HEK293 (cell line): ENCODE data around the gene KCNQ4.

ENCODE experiments used
- CTCF ChIA-PET: fragments of 350-600 bp; formaldehyde crosslinking; extraction: SDS; loops from one replicate; lab custom pipeline; 2021; ENCODE audit warnings: antibody characterized with exemption; lab: Yijun Ruan, JAX
- POLR2A ChIA-PET: fragments of 300-600 bp; formaldehyde crosslinking; extraction: SDS; loops from one replicate; lab custom pipeline; 2020; ENCODE audit warnings: antibody characterized with exemption, inconsistent platforms; lab: Yijun Ruan, JAX
- H3K27ac ChIP-seq: fragments of 200-500 bp; sonication (Bioruptor generic); 2 replicates; pipeline ENCODE4 v1.5.1; 2014; ENCODE audit warnings: low read depth, low read length, control low read depth, inconsistent platforms; ENCODE audit errors: extremely low read depth
- H3K36me3 ChIP-seq, 2 experiments: fragments of 200-500 bp in 1 of 2; sonication (Bioruptor generic) in 1 of 2; 1 replicate in 1 of 2; 2 replicates in 1 of 2; pipeline ENCODE4 v1.5.1; 2014 to 2017; ENCODE audit warnings: inconsistent platforms in 2 of 2, low read length in 2 of 2; ENCODE audit not compliant: control insufficient read depth in 2 of 2, insufficient read depth in 1 of 2
- H3K4me1 ChIP-seq: fragments of 200-500 bp; sonication (Bioruptor generic); 2 replicates; pipeline ENCODE4 v1.5.1; 2014; ENCODE audit warnings: mild to moderate bottlenecking, low read length, inconsistent platforms; ENCODE audit not compliant: control insufficient read depth, insufficient read depth
- H3K4me3 ChIP-seq: 2 replicates; pipeline ENCODE4 v1.5.1; 2011; ENCODE audit warnings: low read depth, mild to moderate bottlenecking, control low read depth, low read length, moderate library complexity
- H3K9me3 ChIP-seq: fragments of 200-500 bp; sonication (Bioruptor generic); 2 replicates; pipeline ENCODE4 v1.5.1; 2014; ENCODE audit warnings: low read depth, low read length, inconsistent platforms; ENCODE audit not compliant: control insufficient read depth, insufficient read depth
- GLIS1 ChIP-seq: fragments of 450-650 bp; formaldehyde crosslinking; IDR thresholded peaks from 2 replicates; pipeline ENCODE4 v1.5.1; 2016; ENCODE audit warnings: missing biosample characterization, missing genetic modification characterization
- GLIS2 ChIP-seq: fragments of 450-650 bp; formaldehyde crosslinking; IDR thresholded peaks from 2 replicates; pipeline ENCODE4 v1.5.1; 2016; ENCODE audit warnings: missing biosample characterization, missing genetic modification characterization
- SCRT2 ChIP-seq: fragments of 450-650 bp; formaldehyde crosslinking; IDR thresholded peaks from 2 replicates; pipeline ENCODE4 v1.5.1; 2016; ENCODE audit warnings: missing biosample characterization, missing genetic modification characterization
- SP3 ChIP-seq: fragments of 450-650 bp; formaldehyde crosslinking; IDR thresholded peaks from 2 replicates; pipeline ENCODE4 v1.5.1; 2016; ENCODE audit warnings: missing biosample characterization, missing genetic modification characterization
- ZIC2 ChIP-seq: fragments of 450-650 bp; formaldehyde crosslinking; IDR thresholded peaks from 2 replicates; pipeline ENCODE4 v1.5.1; 2016; ENCODE audit warnings: missing biosample characterization, missing genetic modification characterization
- ZNF366 ChIP-seq: fragments of 450-650 bp; formaldehyde crosslinking; conservative IDR thresholded peaks from 2 replicates; pipeline ENCODE4 v1.5.1; 2016; ENCODE audit warnings: missing biosample characterization, missing genetic modification characterization
- ZNF585B ChIP-seq: fragments of 450-650 bp; formaldehyde crosslinking; IDR thresholded peaks from 2 replicates; pipeline ENCODE4 v1.5.1; 2016; ENCODE audit warnings: missing biosample characterization, missing genetic modification characterization
- ZNF629 ChIP-seq: fragments of 450-650 bp; formaldehyde crosslinking; IDR thresholded peaks from 2 replicates; pipeline ENCODE4 v1.5.1; 2017; ENCODE audit warnings: missing biosample characterization, missing genetic modification characterization
- TF ChIP-seq, protein P1 (sequence below): fragments of 450-650 bp; formaldehyde crosslinking; optimal IDR thresholded peaks from 2 replicates; pipeline ENCODE3; 2016; ENCODE audit warnings: missing biosample characterization, mild to moderate bottlenecking, missing genetic modification characterization
- TF ChIP-seq, protein P2 (sequence below): fragments of 450-650 bp; formaldehyde crosslinking; IDR thresholded peaks from 2 replicates; pipeline ENCODE4 v1.5.1; 2016; ENCODE audit warnings: missing biosample characterization, missing genetic modification characterization

The KCNQ4 gene

GRCh38 chr1:40770296-40771070 is 13.1 kb upstream of the KCNQ4 start:
- H3K4me1 ChIP-seq: no peaks in the 10 kb centered on the region
- no peaks in the 10 kb centered on the region for H3K9me3 ChIP-seq
- ChIA-PET CTCF (interaction anchor here (0.9 to 7.0 kb wide), 4 partner anchors 11 to 181 kb away, joined by 3 to 75 read pairs (median 4); no protein-coding TSS in a partner anchor), POLR2A (no interaction called here)
- TF ChIP-seq ZNF585B (tag by site-specific recombination) (no peak), ZNF629 (tag by site-specific recombination) (no peak), ZIC2 (tag by site-specific recombination) (peak; percentile 79), GLIS2 (tag by site-specific recombination) (peak; percentile 63), SP3 (no peak), GLIS1 (peak; percentile 38; the same call in 1 of the 2 replicates)
- TF ChIP-seq, protein P1, sequence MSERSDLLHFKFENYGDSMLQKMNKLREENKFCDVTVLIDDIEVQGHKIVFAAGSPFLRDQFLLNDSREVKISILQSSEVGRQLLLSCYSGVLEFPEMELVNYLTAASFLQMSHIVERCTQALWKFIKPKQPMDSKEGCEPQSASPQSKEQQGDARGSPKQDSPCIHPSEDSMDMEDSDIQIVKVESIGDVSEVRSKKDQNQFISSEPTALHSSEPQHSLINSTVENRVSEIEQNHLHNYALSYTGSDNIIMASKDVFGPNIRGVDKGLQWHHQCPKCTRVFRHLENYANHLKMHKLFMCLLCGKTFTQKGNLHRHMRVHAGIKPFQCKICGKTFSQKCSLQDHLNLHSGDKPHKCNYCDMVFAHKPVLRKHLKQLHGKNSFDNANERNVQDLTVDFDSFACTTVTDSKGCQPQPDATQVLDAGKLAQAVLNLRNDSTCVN (tag by site-specific recombination): no peak
- peaks cover 0 to 69% of the 10 kb centered on the region in 2 experiments; a peak in 2 of 3 replicates for H3K36me3 ChIP-seq
- H3K27ac ChIP-seq: no peak overlapping the region
- H3K4me3 ChIP-seq: no peak overlapping the region

- POLR2A ChIA-PET: interaction anchor here (1.6 kb wide), 1 partner anchor 81 kb away, joined by 7 read pairs; the partner anchor contains the start of gene NFYC
- TF ChIP-seq, protein P2, sequence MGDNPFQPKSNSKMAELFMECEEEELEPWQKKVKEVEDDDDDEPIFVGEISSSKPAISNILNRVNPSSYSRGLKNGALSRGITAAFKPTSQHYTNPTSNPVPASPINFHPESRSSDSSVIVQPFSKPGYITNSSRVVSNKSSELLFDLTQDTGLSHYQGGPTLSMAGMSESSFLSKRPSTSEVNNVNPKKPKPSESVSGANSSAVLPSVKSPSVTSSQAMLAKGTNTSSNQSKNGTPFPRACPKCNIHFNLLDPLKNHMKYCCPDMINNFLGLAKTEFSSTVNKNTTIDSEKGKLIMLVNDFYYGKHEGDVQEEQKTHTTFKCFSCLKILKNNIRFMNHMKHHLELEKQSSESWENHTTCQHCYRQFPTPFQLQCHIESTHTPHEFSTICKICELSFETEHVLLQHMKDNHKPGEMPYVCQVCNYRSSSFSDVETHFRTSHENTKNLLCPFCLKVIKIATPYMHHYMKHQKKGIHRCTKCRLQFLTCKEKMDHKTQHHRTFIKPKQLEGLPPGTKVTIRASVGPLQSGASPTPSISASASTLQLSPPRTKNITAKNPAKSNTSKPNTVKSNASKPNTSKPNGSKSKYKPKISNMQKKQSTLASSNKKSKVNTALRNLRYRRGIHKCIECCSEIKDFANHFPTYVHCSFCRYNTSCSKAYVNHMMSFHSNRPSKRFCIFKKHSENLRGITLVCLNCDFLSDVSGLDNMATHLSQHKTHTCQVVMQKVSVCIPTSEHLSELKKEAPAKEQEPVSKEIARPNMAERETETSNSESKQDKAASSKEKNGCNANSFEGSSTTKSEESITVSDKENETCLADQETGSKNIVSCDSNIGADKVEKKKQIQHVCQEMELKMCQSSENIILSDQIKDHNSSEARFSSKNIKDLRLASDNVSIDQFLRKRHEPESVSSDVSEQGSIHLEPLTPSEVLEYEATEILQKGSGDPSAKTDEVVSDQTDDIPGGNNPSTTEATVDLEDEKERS (tag by site-specific recombination): no peak
- TF ChIP-seq SCRT2 (tag by site-specific recombination): peak; percentile 29; the same call in 1 of the 2 replicates
- CTCF ChIA-PET: interaction anchor here (0.5 to 7.0 kb wide), 20 partner anchors 8 to 252 kb away, joined by 3 to 75 read pairs (median 3); partner anchors contain the start of genes KCNQ4 and NFYC
Measured at GRCh38 chr1:40772146-40772955, 11.2 kb upstream of the KCNQ4 start.

DNA sequence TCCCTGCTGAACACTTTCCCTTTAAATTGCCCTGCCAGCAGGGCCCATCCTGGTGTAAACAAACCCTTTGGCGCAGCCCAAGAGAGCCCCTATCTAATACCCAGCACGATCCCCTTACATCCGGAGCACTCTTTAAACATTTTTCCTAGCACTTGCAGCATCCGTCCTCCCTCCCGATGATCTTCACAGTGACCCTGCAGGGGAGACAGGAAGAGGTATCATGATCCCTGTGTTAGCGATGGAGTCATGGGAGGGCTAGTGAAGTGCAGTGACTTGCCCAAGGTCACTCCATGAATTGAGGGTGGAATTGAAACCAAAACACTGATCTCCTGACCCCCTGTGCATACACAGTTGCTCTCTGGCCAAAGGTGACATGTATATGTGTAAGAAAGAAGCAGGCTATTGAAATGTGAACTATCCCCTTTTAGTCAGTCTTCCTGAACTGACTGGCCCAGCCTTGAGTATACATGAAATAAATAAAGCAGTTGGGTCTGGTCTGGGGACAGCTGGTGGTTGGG is 9.8 kb upstream of the KCNQ4 start:
- H3K27ac ChIP-seq: no peak overlapping the region
- TF ChIP-seq ZIC2 (tag by site-specific recombination) (peak; percentile 20; the same call in 1 of the 2 replicates), ZNF366 (tag by site-specific recombination) (no peak)
- H3K9me3 ChIP-seq: no peaks in the 10 kb centered on the region
- ChIA-PET POLR2A (interaction anchor here (2.9 kb wide), 1 partner anchor 82 kb away, joined by 9 read pairs; the partner anchor contains the start of gene NFYC), CTCF (interaction anchor here (0.6 to 7.0 kb wide), 33 partner anchors 9 to 182 kb away, joined by 3 to 75 read pairs (median 5); partner anchors contain the start of genes CITED4, KCNQ4 and NFYC)
- H3K4me3 ChIP-seq: no peak overlapping the region
- H3K36me3 ChIP-seq: peaks cover 0 to 45% of the 10 kb centered on the region in 2 experiments; a peak in 1 of 3 replicates
- H3K4me1 ChIP-seq: no peaks in the 10 kb centered on the region

More at GRCh38 chr1:40772146-40772955, 11.2 kb upstream of the KCNQ4 start:
- Histone ChIP-seq H3K4me3 (no peak overlapping the region), H3K4me1 (no peaks in the 10 kb centered on the region), H3K27ac (no peak overlapping the region), H3K9me3 (no peaks in the 10 kb centered on the region), H3K36me3 (peaks cover 0 to 60% of the 10 kb centered on the region in 2 experiments; a peak in 2 of 3 replicates)
